ENCODE results near the gene TSC22D2. TPM values are rescaled to one million over a fixed set of nuclear protein-coding genes. Genes with fewer than 3 reads are reported as not detected.

The TSC22D2 gene
- total and polyA plus RNA-seq, 10 of the 15 experiments (the other 5 are each of a cell fraction or from before 2014, with no cell fraction given): 7.4 to 19.4 (median 10.9) TPM

GRCh38 chr3:150390087-150390486 is 18.0 kb upstream of the TSC22D2 start:
- FAIRE-seq (no peak), DNase-seq (ENCODE audit: low read depth, low spot score) (no peak), ATAC-seq (no peak)
- H3K79me2 ChIP-seq (ENCODE audit: control insufficient read depth, insufficient read depth, low read length): no peaks in the 10 kb centered on the region
- SMC1A ChIA-PET (ENCODE audit: uncharacterized antibody, unreplicated experiment): interaction anchor here (0.9 to 13.9 kb wide), 15 partner anchors 7 to 159 kb away, joined by 3 to 128 read pairs (median 3); partner anchors contain the start of gene TSC22D2
- POLR2A ChIA-PET: interaction anchor here (0.6 to 3.5 kb wide), 6 partner anchors 14 to 587 kb away, joined by 3 to 25 read pairs (median 3); partner anchors contain the start of gene TSC22D2
- peaks cover 19% of the 10 kb centered on the region for H3K4me1 ChIP-seq (ENCODE audit: control insufficient read depth, insufficient read depth, low read length)
- no TSS peak for BruUV-seq (replicated peaks)
- no peaks in the 10 kb centered on the region for H3K9me3 ChIP-seq (replicated peaks; ENCODE audit: control insufficient read depth, insufficient read depth, low read length)
- no peaks in the 10 kb centered on the region for H3K27me3 ChIP-seq (replicated peaks in 1 of 2; ENCODE audit: control insufficient read depth in 2 of 2, insufficient read depth in 2 of 2, low read length in 1 of 2)
- H4K20me1 ChIP-seq (ENCODE audit: control insufficient read depth, insufficient read depth): no peaks in the 10 kb centered on the region
- H3K36me3 ChIP-seq (ENCODE audit: control insufficient read depth in 2 of 2, insufficient read depth in 2 of 2, low read length in 1 of 2): no peaks in the 10 kb centered on the region
- RAD21 ChIA-PET (ENCODE audit: unreplicated experiment): interaction anchor here (1.0 to 5.7 kb wide), 3 partner anchors 12 to 18 kb away, joined by 3 to 46 read pairs (median 5); partner anchors contain the start of gene TSC22D2
- no peak overlapping the region for H3K27ac ChIP-seq (ENCODE audit: control insufficient read depth, insufficient read depth)
- TF ChIP-seq SPI1 (IDR thresholded peaks at IDR 0.05; ENCODE audit: borderline replicate concordance, insufficient read depth, low read depth, low read length) (peak; percentile 42; the same call in 1 of the 2 replicates), ZBTB4 (CRISPR knock-in tag; IDR thresholded peaks at IDR 0.05) (no peak)
- CTCF ChIA-PET: interaction anchor here (0.9 to 1.6 kb wide), 3 partner anchors 16 to 20 kb away, joined by 4 to 7 read pairs (median 5); partner anchors contain the start of gene TSC22D2
- H3K4me3 ChIP-seq: no peak overlapping the region
- H2AFZ ChIP-seq (ENCODE audit: control insufficient read depth, low read depth, low read length): peak overlapping the region; percentile 61; the same call in 1 of the 2 replicates
- no peak overlapping the region for H3K4me2 ChIP-seq (ENCODE audit: control insufficient read depth, insufficient read depth)
- in situ Hi-C loops (cut with MboI): no loop called here
- intact Hi-C loops (cut with micrococcal nuclease; ENCODE audit: unreplicated experiment): loop anchor here (5.0 kb wide), 1 partner anchor 372 kb away; the partner anchor contains the start of gene SIAH2
- no peak overlapping the region for H3K9ac ChIP-seq (ENCODE audit: control insufficient read depth, insufficient read depth, low read length)

Measured in GM12878 (cell line).